Pancreas (tissue), 10 donors: ENCODE data around the gene LRRC63. TPM values are rescaled to one million over a fixed set of nuclear protein-coding genes. Genes with fewer than 3 reads are reported as not detected.

Experiments used
- ATAC-seq, 4 donors: fragments of 200-7000 bp; cut with Tn5 transposase; one replicate each; pipeline versions ENCODE4 v1.8.0 to v1.9.1; 2020; ENCODE audit warnings: mild to moderate bottlenecking in 4 of 4, moderate library complexity in 4 of 4
- DNase-seq, 6 donors: peaks; one replicate each; pipeline ENCODE4 v3.0.0-alpha.2; 2020
- FAIRE-seq: peaks from 2 replicates; lab custom pipeline; 2012; peaks lifted over from hg19 to GRCh38; lab: Jason Lieb, UNC
- H3K27ac ChIP-seq, 4 donors: fragments of 200-600 bp; sonication (generic); 1 replicate in 3 of 4; 2 replicates in 1 of 4; pipeline versions ENCODE4 v1.5.0 to v1.8.0; 2020
- H3K27me3 ChIP-seq, 4 donors: fragments of 200-600 bp; one replicate each; pipeline ENCODE4 v1.8.0; 2021
- H3K36me3 ChIP-seq, 3 donors: fragments of 200-600 bp; sonication (generic) in 1 of 3; one replicate each; pipeline versions ENCODE4 v1.5.0 to v1.8.0; 2020 to 2021
- H3K4me1 ChIP-seq, 3 donors: fragments of 200-600 bp; one replicate each; pipeline ENCODE4 v1.8.0; 2021
- H3K4me3 ChIP-seq, 4 donors: fragments of 200-600 bp; sonication (generic) in 2 of 4; one replicate each; pipeline versions ENCODE4 v1.5.0 to v1.8.0; 2020 to 2021
- H3K9me3 ChIP-seq, 4 donors: fragments of 200-600 bp; one replicate each; pipeline ENCODE4 v1.8.0; 2021
- CTCF ChIP-seq, 4 donors: fragments of 200-600 bp; sonication (generic) in 3 of 4; IDR thresholded peaks; one replicate each; pipeline versions ENCODE4 v1.5.0 to v1.8.0; 2021; ENCODE audit warnings: antibody characterized with exemption in 4 of 4
- WGBS, 2 donors: extraction: QIAGEN DNeasy Blood & Tissue Kit; methylation state at CpG; one replicate each; pipeline ENCODE4 v1.1.7; 2013; 5-methylcytosine and 5-hydroxymethylcytosine counted together
- intact Hi-C, 3 donors: fragments of 100-400 bp; cut with DNase I; formaldehyde crosslinking; loops; one replicate each; pipeline versions ENCODE4 v1.11.1 to v1.14.2; 2022
- polyA plus RNA-seq, 2 donors: library from polyadenylated mRNA; stranded (reverse); fragments of 200-250 nt; gene quantifications; one replicate each; pipeline ENCODE4 v1.2.3, GENCODE V29; 2013
- total RNA-seq, 6 donors: library from RNA; stranded (reverse); fragmentation: NEBNext Ultra II Directional in 4 of 6; extraction: Animal tissue kit (Norgen Biotek cat#: 25700) in 4 of 6; gene quantifications; one replicate each; pipeline versions ENCODE4 v1.2.1 to v1.2.4, GENCODE V29; 2021 to 2023
- donor health status: healthy with polysubstance abuse.
- donor health status: DM: no; HTN: no; CAD: no; lungs with moderate emphysema.
- donor health status: DM: no; HTN: no; CAD: no.
- donor health status: control.
- donor health status: control.
- donor health status: Bipolar disorder and iron deficiency.
- donor health status: DM: yes; HTN: yes; CAD: no.
- donor health status: DM: no; HTN: no; CAD: no.
- donor health status: DM: no; HTN: no; CAD: no.
- donor health status: DM: yes; HTN: yes; CAD: no.

Gene LRRC63
- total and polyA plus RNA-seq, 8 donors = 0.14 to 0.19 TPM; not detected in 6

GRCh38 chr13:46229251-46229650 is 17.5 kb downstream of the LRRC63 start:
- Histone ChIP-seq H3K4me1 (no peaks in the 10 kb centered on the region), H3K36me3 (no peaks in the 10 kb centered on the region), H3K27ac (no peak overlapping the region), H3K9me3 (no peaks in the 10 kb centered on the region), H3K4me3 (no peak overlapping the region), H3K27me3 (no peaks in the 10 kb centered on the region)
- no peak for DNase-seq
- no peak for ATAC-seq
- no peak for TF ChIP-seq CTCF (IDR thresholded peaks at IDR 0.05)
- WGBS, 2 donors = 84 to 93% methylated on average over 2 of the region's 2 CpGs
- FAIRE-seq = no peak
- intact Hi-C loops = no loop called here

DNA sequence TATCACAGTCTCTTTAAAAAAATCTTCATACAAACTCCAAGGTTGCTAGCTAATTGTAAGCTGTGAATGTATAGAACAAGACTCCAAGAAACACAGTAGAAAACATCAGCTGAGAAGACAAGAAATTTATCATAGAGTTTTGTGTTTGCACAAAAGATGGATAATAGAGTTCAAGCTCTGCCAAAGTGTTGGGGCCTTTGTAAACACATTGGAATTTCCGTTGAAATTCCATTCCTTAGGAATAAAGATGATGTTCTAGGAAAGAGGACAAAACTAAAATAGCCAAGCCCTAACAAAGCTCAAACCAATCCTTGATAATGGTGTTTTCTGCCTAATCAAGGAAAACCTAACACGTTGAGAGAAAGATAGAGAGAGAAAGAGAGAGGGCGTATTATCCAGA is 20.6 kb downstream of the LRRC63 start:
- H3K4me3 ChIP-seq = no peak overlapping the region
- no peaks in the 10 kb centered on the region for H3K36me3 ChIP-seq
- peaks cover 0 to 5% (median 0%) of the 10 kb centered on the region in 4 donors for H3K9me3 ChIP-seq
- H3K4me1 ChIP-seq = no peaks in the 10 kb centered on the region
- no peak for TF ChIP-seq CTCF (IDR thresholded peaks at IDR 0.05)
- DNase-seq (no peak), ATAC-seq (no peak), FAIRE-seq (no peak)
- 60 to 71% methylated on average over 3 of the region's 3 CpGs for WGBS, 2 donors
- H3K27ac ChIP-seq = no peak overlapping the region
- no peaks in the 10 kb centered on the region for H3K27me3 ChIP-seq
- intact Hi-C loops = no loop called here

GRCh38 chr13:46235286-46235685 is 23.6 kb downstream of the LRRC63 start:
- DNase-seq (no peak), ATAC-seq (no peak), FAIRE-seq (no peak)
- Histone ChIP-seq H3K4me3 (no peak overlapping the region), H3K4me1 (no peaks in the 10 kb centered on the region), H3K27me3 (no peaks in the 10 kb centered on the region), H3K9me3 (peaks cover 0 to 5% (median 0%) of the 10 kb centered on the region in 4 donors), H3K27ac (no peak overlapping the region), H3K36me3 (no peaks in the 10 kb centered on the region)
- WGBS, 2 donors = 64 to 93% methylated on average over 1 of the region's 1 CpG
- intact Hi-C loops = no loop called here
- TF ChIP-seq CTCF (IDR thresholded peaks at IDR 0.05) = no peak

GRCh38 chr13:46265292-46265691 is 53.6 kb downstream of the LRRC63 start:
- Histone ChIP-seq H3K4me3 (no peak overlapping the region), H3K9me3 (no peaks in the 10 kb centered on the region), H3K27ac (no peak overlapping the region), H3K27me3 (no peaks in the 10 kb centered on the region), H3K36me3 (no peaks in the 10 kb centered on the region), H3K4me1 (no peaks in the 10 kb centered on the region)
- WGBS, 2 donors = 95% methylated on average over 1 of the region's 1 CpG
- ATAC-seq (no peak), FAIRE-seq (no peak), DNase-seq (no peak)
- intact Hi-C loops = no loop called here
- TF ChIP-seq CTCF (IDR thresholded peaks at IDR 0.05) = no peak

GRCh38 chr13:46267166-46267565 is 55.4 kb downstream of the LRRC63 start:
- H3K27me3 ChIP-seq = no peaks in the 10 kb centered on the region
- H3K4me1 ChIP-seq = no peaks in the 10 kb centered on the region
- no peak for FAIRE-seq
- DNase-seq = no peak
- H3K27ac ChIP-seq = no peak overlapping the region
- H3K36me3 ChIP-seq = no peaks in the 10 kb centered on the region
- H3K4me3 ChIP-seq = no peak overlapping the region
- 68 to 70% methylated on average over 2 of the region's 2 CpGs for WGBS, 2 donors
- intact Hi-C loops = no loop called here
- H3K9me3 ChIP-seq = no peaks in the 10 kb centered on the region
- no peak for TF ChIP-seq CTCF (IDR thresholded peaks at IDR 0.05)
- no peak for ATAC-seq
